Coronary artery (tissue), 2 donors: Measurements from ENCODE around the gene CENPVL2.
A peak's percentile ranks its signal among the peaks of the same experiment; 100 is the strongest.
"Not testable (repeated sequence)": the region's sequence is repeated elsewhere in the genome, so short reads cannot be mapped to it uniquely, and the experiment has no call there.

Source experiments
- DNase-seq: peaks from one replicate; pipeline ENCODE4 v3.0.0-alpha.2; 2017; ENCODE audit warnings: low spot score
- H3K27ac ChIP-seq, 2 donors: fragments of 200-600 bp; sonication (generic); one replicate each; pipeline ENCODE4 v1.5.1; 2016 to 2019
- H3K4me3 ChIP-seq: fragments of 200-600 bp; sonication (generic); 2 replicates; pipeline ENCODE4 v1.5.1; 2016; ENCODE audit warnings: mild to moderate bottlenecking, moderate library complexity
- CTCF ChIP-seq: fragments of 200-600 bp; sonication (generic); IDR thresholded peaks from one replicate; pipeline ENCODE4 v1.5.1; 2019; ENCODE audit warnings: antibody characterized with exemption

Gene CENPVL2

DNA sequence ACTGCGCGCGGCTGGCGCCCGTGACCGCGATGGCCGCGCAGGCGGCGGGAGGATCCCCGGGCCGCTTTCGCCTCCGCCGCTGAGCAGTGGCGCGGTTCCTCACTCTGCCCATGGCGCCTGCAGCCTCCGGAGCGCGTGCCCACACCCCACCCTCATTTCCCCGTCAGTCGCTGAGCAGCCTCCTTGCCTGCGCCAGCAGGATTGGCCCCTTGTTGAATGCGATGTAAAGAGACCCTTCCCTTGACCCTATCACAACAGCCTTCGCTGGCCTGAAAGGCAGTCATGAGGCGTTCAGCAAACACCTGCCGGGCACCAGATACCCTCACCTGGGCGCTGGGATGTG, at the start of gene CENPVL2:
TSS of gene CENPVL2 (minus strand) at position 112 of the 343 bp plus-strand sequence. CDS start at position 112, 0 bp downstream.
- DNase-seq, H3K4me3 ChIP-seq: not testable (repeated sequence)

DNA sequence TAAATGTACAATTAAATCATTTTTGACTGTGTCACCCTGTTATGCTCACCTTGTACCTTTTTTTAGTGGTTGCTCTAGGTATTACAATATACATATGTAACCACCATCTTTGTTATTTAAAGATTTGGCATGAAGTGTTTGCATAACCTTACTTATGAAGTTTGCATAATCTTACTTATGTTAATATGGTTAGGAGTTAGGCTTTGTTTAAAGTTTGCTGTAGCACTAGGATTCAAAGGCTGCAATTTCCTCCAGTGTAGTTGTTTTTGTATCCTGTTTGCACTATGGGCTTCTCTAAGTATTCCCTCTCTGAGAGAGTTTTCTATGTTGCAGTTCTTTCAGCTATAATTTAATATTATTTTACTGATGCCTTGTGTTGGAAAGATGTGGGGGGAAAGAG, 45.6 kb upstream of the CENPVL2 start:
- no peak for TF ChIP-seq CTCF
- Histone ChIP-seq H3K27ac (no peak overlapping the region), H3K4me3 (no peak overlapping the region)
- no peak for DNase-seq

More for the DNA sequence above, at the start of gene CENPVL2:
- H3K27ac ChIP-seq: not testable (repeated sequence)

DNA sequence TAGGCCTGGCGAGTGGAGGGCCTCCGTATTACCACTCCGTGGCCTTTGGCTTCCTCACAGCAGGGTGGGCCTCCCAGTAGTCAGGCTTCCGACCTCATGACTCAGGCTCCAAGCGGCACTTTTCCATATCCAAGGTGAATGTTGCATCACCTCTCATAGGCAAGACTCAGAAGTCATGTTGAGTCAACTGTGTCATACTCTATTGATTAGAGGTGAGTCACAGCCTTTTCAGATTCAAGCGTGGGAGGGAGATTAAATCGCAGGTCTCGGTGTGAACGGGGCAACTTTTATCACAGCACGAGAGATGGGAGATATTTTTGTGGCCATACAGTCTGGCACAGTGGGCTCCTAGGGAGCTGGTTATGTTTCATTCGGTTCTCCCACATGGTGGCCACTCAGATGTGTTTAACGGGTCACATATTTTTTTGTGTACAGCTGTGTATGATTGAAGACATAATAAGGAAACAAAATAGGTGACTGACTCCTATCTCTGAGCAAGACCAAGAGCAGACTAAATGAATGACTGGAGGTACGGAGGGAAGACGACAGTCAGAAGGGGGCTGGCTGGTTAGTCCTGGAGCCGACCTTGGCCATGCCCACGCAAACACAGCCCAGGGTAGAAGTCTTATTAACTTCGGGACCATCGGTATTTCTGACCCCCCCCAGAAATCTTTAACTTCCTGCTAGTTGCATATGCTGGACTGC, 30.5 kb upstream of the CENPVL2 start:
- not testable (repeated sequence) for DNase-seq, H3K27ac ChIP-seq, H3K4me3 ChIP-seq

GRCh38 chrX:51710277-51711164, 27.9 kb upstream of the CENPVL2 start, which contains the start of gene CENPVL1:
Gene CENPVL1, plus strand, starts transcription at chrX:51710512. Its CDS starts 0 bp downstream, at chrX:51710512.
- not testable (repeated sequence) for H3K4me3 ChIP-seq, DNase-seq, H3K27ac ChIP-seq

GRCh38 chrX:51697397-51697796, 14.8 kb upstream of the CENPVL2 start:
- Histone ChIP-seq H3K4me3 (no peak overlapping the region), H3K27ac (no peak overlapping the region)
- no peak for TF ChIP-seq CTCF
- DNase-seq: peak; percentile 35

DNA sequence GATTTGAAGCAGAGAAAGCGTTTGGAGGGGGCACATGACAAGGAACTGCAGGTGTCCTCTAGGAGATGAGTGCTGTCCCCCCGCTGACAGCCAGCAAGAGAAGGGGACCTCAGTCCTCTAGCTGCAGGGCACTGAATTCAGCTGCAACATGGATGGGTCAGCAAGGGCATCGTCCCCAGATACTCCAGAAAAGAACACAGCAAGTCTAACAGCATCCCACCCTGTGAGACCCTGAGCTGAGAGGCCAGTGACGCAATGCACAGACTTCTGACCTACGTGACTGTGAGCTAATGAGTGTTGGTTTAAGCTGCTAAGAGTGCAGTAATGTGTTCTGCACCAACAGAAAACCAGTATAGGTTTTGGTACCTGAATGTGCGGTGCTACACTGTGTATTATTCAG, 11.6 kb upstream of the CENPVL2 start:
- no peak overlapping the region for H3K27ac ChIP-seq
- DNase-seq: no peak
- TF ChIP-seq CTCF: no peak

GRCh38 chrX:51681808-51682719, 567 bp downstream of the CENPVL2 start:
- not testable (repeated sequence) for DNase-seq, H3K4me3 ChIP-seq, H3K27ac ChIP-seq

More for the DNA sequence above, 11.6 kb upstream of the CENPVL2 start:
- H3K4me3 ChIP-seq: no peak overlapping the region

DNA sequence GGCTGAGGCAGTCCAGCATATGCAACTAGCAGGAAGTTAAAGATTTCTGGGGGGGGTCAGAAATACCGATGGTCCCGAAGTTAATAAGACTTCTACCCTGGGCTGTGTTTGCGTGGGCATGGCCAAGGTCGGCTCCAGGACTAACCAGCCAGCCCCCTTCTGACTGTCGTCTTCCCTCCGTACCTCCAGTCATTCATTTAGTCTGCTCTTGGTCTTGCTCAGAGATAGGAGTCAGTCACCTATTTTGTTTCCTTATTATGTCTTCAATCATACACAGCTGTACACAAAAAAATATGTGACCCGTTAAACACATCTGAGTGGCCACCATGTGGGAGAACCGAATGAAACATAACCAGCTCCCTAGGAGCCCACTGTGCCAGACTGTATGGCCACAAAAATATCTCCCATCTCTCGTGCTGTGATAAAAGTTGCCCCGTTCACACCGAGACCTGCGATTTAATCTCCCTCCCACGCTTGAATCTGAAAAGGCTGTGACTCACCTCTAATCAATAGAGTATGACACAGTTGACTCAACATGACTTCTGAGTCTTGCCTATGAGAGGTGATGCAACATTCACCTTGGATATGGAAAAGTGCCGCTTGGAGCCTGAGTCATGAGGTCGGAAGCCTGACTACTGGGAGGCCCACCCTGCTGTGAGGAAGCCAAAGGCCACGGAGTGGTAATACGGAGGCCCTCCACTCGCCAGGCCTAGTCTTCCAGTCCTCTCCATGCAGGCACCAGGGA, 2.8 kb downstream of the CENPVL2 start:
- not testable (repeated sequence) for H3K4me3 ChIP-seq, DNase-seq

GRCh38 chrX:51665981-51666380, 16.6 kb downstream of the CENPVL2 start:
- Histone ChIP-seq H3K4me3 (no peak overlapping the region), H3K27ac (no peak overlapping the region)
- DNase-seq: no peak
- no peak for TF ChIP-seq CTCF

More for the DNA sequence above, 2.8 kb downstream of the CENPVL2 start:
- not testable (repeated sequence) for H3K27ac ChIP-seq
